Adrenal gland (tissue), 12 donors: Measurements from ENCODE around the gene MBLAC2. TPM values are rescaled to one million over a fixed set of nuclear protein-coding genes. Genes with fewer than 3 reads are reported as not detected.

Source experiments
- DNase-seq, 7 donors: peaks; one replicate each; pipeline ENCODE4 v3.0.0-alpha.2; 2019 to 2020
- H3K27ac ChIP-seq, 5 donors: fragments of 200-600 bp; sonication (generic) in 4 of 5; 1 replicate in 3 of 5; 2 replicates in 2 of 5; pipeline versions ENCODE4 v1.5.1 to v1.8.0; 2016 to 2020; ENCODE audit warnings: mild to moderate bottlenecking in 1 of 5
- H3K27me3 ChIP-seq: fragments of 200-600 bp; 2 replicates; pipeline ENCODE4 v1.8.0; 2021
- H3K36me3 ChIP-seq, 2 donors: fragments of 200-600 bp; replicated peaks in 1 of 2; 1 replicate in 1 of 2; 2 replicates in 1 of 2; pipeline versions ENCODE4 v1.5.1 to v1.8.0; 2018 to 2022
- H3K4me1 ChIP-seq, 2 donors: fragments of 200-600 bp; replicated peaks in 1 of 2; 1 replicate in 1 of 2; 2 replicates in 1 of 2; pipeline versions ENCODE4 v1.5.1 to v1.8.0; 2018 to 2021
- H3K4me3 ChIP-seq, 4 donors: fragments of 200-600 bp; sonication (generic) in 3 of 4; one replicate each; pipeline ENCODE4 v1.5.1; 2016 to 2018
- H3K9me3 ChIP-seq, 3 donors: fragments of 200-600 bp; sonication (generic) in 1 of 3; replicated peaks in 1 of 3; 1 replicate in 2 of 3; 2 replicates in 1 of 3; pipeline versions ENCODE4 v1.5.1 to v1.8.0; 2016 to 2021
- CTCF ChIP-seq, 6 experiments: fragments of 450-650 bp in 4 of 6; fragments of 200-600 bp in 2 of 6; sonication (generic) in 1 of 6; IDR thresholded peaks; 1 replicate in 5 of 6; 2 replicates in 1 of 6; pipeline versions ENCODE4 v1.5.1 to v1.8.0; 2016 to 2021; ENCODE audit warnings: antibody characterized with exemption in 6 of 6, mild to moderate bottlenecking in 2 of 6, moderate library complexity in 1 of 6
- POLR2A ChIP-seq, 2 donors: fragments of 450-650 bp; IDR thresholded peaks; one replicate each; pipeline ENCODE4 v1.6.1; 2017; ENCODE audit warnings: antibody characterized with exemption in 2 of 2, mild to moderate bottlenecking in 2 of 2, moderate library complexity in 1 of 2
- WGBS, 4 donors: extraction: QIAGEN DNeasy Blood & Tissue Kit in 2 of 4; methylation state at CpG; one replicate each; pipeline versions ENCODE4 v1.1.5 to v1.1.7; 2013 to 2017; 5-methylcytosine and 5-hydroxymethylcytosine counted together
- intact Hi-C, 2 donors: fragments of 100-400 bp; cut with DNase I; formaldehyde crosslinking; loops; one replicate each; pipeline versions ENCODE4 v1.14.1 to v1.15.0; 2022 to 2023
- polyA plus RNA-seq, 3 donors: library from polyadenylated mRNA; stranded (reverse); fragments of 200-250 nt in 2 of 3; fragments of 350-450 nt in 1 of 3; fragmentation: Illumina TruSeq in 1 of 3; extraction: RNeasy Lipid Tissue Mini Kit (QIAGEN cat#74804) in 1 of 3; gene quantifications; one replicate each; pipeline ENCODE4 v1.2.3, GENCODE V29; 2013 to 2014
- total RNA-seq, 9 donors: library from RNA; depleted of rRNA in 4 of 9; stranded (reverse); fragments of >200 nt in 4 of 9; fragments of 120-200 nt in 1 of 9; fragmentation: NEBNext Ultra II Directional in 1 of 9; extraction: Animal tissue kit (Norgen Biotek cat#: 25700) in 1 of 9; gene quantifications; one replicate each; pipeline versions ENCODE4 v1.1.0 to v1.2.4, GENCODE V29; 2013 to 2023
- donor health status: healthy with polysubstance abuse.
- donor health status: Bipolar disorder and iron deficiency.
- donor health status: DM: yes; HTN: yes; CAD: no.
- donor health status: DM: no; HTN: no; CAD: no.
- donor health status: DM: no; HTN: no; CAD: no.
- donor health status: DM: yes; HTN: yes; CAD: no.

The MBLAC2 gene
- total and polyA plus RNA-seq, 12 donors = 1.3 to 8.8 (median 4.8) TPM

DNA sequence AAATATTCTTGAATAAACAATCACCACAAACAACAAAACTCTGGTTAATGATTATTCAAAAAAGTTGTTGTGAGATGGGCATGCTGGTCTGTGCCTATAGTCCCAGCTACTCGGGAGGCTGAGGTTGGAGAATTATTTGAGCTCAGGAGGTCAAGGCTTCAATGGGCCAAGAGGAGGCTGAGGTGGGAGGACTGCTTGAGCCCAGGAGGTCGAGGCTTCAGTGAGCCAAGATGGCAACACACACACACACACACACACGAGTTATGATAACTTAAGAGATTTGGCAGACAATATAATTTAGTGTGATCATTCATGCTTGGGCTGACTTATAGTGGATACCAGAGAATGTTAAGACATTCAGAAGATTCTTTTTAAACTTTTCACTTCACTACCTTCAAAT lies 39.9 kb upstream of the MBLAC2 start:
- Histone ChIP-seq H3K36me3 (peaks cover 0 to 4% of the 10 kb centered on the region in 2 donors), H3K4me1 (no peaks in the 10 kb centered on the region), H3K9me3 (no peaks in the 10 kb centered on the region), H3K27me3 (no peaks in the 10 kb centered on the region), H3K4me3 (no peak overlapping the region), H3K27ac (no peak overlapping the region)
- intact Hi-C loops = no loop called here
- no peak for TF ChIP-seq CTCF (IDR thresholded peaks at IDR 0.05)
- DNase-seq = no peak
- WGBS, 4 donors = 75 to 87% (median 81%) methylated on average over 3 of the region's 3 CpGs

- intact Hi-C loops = no loop called here
- no peaks in the 10 kb centered on the region for H3K36me3 ChIP-seq
- 89 to 95% (median 91%) methylated on average over 1 of the region's 1 CpG for WGBS, 4 donors
- no peaks in the 10 kb centered on the region for H3K4me1 ChIP-seq
- TF ChIP-seq POLR2A (IDR thresholded peaks at IDR 0.05) = no peak
- no peak for TF ChIP-seq CTCF (IDR thresholded peaks at IDR 0.05)
- no peak overlapping the region for H3K4me3 ChIP-seq
- H3K27me3 ChIP-seq = no peaks in the 10 kb centered on the region
- no peak for DNase-seq
- H3K9me3 ChIP-seq = no peaks in the 10 kb centered on the region
- H3K27ac ChIP-seq = no peak overlapping the region
Observed at GRCh38 chr5:90510438-90510837, 35.9 kb upstream of the MBLAC2 start.

DNA sequence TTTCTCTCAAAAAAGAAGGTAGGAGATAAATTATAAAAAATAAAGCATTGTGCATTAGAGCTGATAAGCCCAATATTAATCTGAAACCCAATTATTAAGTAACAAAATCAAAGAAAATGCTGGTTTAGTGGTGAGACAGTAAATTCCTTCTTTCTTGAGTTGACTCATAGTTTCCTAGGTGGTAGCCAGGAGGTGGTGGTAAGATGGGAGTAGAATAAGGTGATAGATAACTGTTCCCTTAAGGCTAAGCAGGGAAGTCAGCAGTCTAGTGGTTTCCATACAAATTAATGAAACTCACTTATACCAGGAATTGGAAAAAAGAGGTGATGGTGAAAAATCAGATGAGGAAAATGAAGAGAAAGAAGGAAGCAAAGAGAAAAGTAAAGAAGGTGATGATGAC lies 31.6 kb upstream of the MBLAC2 start:
- Histone ChIP-seq H3K36me3 (no peaks in the 10 kb centered on the region), H3K9me3 (no peaks in the 10 kb centered on the region), H3K27ac (no peak overlapping the region), H3K4me1 (no peaks in the 10 kb centered on the region), H3K4me3 (no peak overlapping the region), H3K27me3 (no peaks in the 10 kb centered on the region)
- no peak for DNase-seq
- TF ChIP-seq POLR2A (IDR thresholded peaks at IDR 0.05) (no peak), CTCF (IDR thresholded peaks at IDR 0.05) (no peak)
- intact Hi-C loops = no loop called here

- Histone ChIP-seq H3K4me1 (no peaks in the 10 kb centered on the region), H3K9me3 (no peaks in the 10 kb centered on the region), H3K27ac (no peak overlapping the region), H3K36me3 (no peaks in the 10 kb centered on the region), H3K4me3 (no peak overlapping the region), H3K27me3 (no peaks in the 10 kb centered on the region)
- TF ChIP-seq POLR2A (IDR thresholded peaks at IDR 0.05) (no peak), CTCF (IDR thresholded peaks at IDR 0.05) (no peak)
- no peak for DNase-seq
- 72 to 80% (median 76%) methylated on average over 2 of the region's 2 CpGs for WGBS, 4 donors
- intact Hi-C loops = loop anchor here in 1 of 2 donors (5.0 kb wide), 1 partner anchor 83 kb away; no protein-coding TSS in a partner anchor
Observed at GRCh38 chr5:90504743-90505142, 30.2 kb upstream of the MBLAC2 start.
